Prostate gland (tissue), 2 donors: ENCODE data around the gene TNFSF9.

Experiments
- POLR2A ChIP-seq: fragments of 450-650 bp; IDR thresholded peaks from one replicate; pipeline ENCODE4 v1.6.1; 2016; ENCODE audit warnings: antibody characterized with exemption, mild to moderate bottlenecking
- POLR2AphosphoS5 ChIP-seq: sonication (generic); formaldehyde crosslinking; IDR thresholded peaks from one replicate; pipeline ENCODE4 v1.6.1; 2017; ENCODE audit warnings: antibody characterized with exemption
- TF ChIP-seq, protein P1 (sequence below), 4 experiments: fragments of 200-600 bp in 2 of 4; fragments of 450-650 bp in 2 of 4; sonication (generic) in 2 of 4; IDR thresholded peaks; 1 replicate in 3 of 4; 2 replicates in 1 of 4; pipeline ENCODE4 v1.5.1; 2016 to 2019; ENCODE audit warnings: antibody characterized with exemption in 4 of 4, mild to moderate bottlenecking in 2 of 4, moderate library complexity in 2 of 4

GRCh38 chr19:6495947-6496346 lies 34.9 kb upstream of the TNFSF9 start:
- TF ChIP-seq POLR2A = no peak
- TF ChIP-seq, protein P1, sequence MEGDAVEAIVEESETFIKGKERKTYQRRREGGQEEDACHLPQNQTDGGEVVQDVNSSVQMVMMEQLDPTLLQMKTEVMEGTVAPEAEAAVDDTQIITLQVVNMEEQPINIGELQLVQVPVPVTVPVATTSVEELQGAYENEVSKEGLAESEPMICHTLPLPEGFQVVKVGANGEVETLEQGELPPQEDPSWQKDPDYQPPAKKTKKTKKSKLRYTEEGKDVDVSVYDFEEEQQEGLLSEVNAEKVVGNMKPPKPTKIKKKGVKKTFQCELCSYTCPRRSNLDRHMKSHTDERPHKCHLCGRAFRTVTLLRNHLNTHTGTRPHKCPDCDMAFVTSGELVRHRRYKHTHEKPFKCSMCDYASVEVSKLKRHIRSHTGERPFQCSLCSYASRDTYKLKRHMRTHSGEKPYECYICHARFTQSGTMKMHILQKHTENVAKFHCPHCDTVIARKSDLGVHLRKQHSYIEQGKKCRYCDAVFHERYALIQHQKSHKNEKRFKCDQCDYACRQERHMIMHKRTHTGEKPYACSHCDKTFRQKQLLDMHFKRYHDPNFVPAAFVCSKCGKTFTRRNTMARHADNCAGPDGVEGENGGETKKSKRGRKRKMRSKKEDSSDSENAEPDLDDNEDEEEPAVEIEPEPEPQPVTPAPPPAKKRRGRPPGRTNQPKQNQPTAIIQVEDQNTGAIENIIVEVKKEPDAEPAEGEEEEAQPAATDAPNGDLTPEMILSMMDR (IDR thresholded peaks at IDR 0.05) = no peak
- no peak for TF ChIP-seq POLR2AphosphoS5
